IPS-15b (cell line): ENCODE measurements around the gene LRRC75A.

Experiments used
- H3K27me3 ChIP-seq: one replicate; pipeline ENCODE4 v1.6.1; 2013; ENCODE audit warnings: low read length; ENCODE audit not compliant: control insufficient read depth, insufficient read depth
- H3K36me3 ChIP-seq: one replicate; pipeline ENCODE4 v1.6.1; 2013; ENCODE audit warnings: low read length; ENCODE audit not compliant: control insufficient read depth, insufficient read depth
- H3K4me1 ChIP-seq: one replicate; pipeline ENCODE4 v1.6.1; 2013; ENCODE audit warnings: mild to moderate bottlenecking, low read length; ENCODE audit not compliant: control insufficient read depth, insufficient read depth
- H3K4me3 ChIP-seq: one replicate; pipeline ENCODE4 v1.5.1; 2013; ENCODE audit warnings: low read depth, low read length
- H3K9ac ChIP-seq: one replicate; pipeline ENCODE4 v1.6.1; 2013; ENCODE audit warnings: low read depth, mild to moderate bottlenecking, low read length
- H3K9me3 ChIP-seq: one replicate; pipeline ENCODE4 v1.6.1; 2013; ENCODE audit warnings: mild to moderate bottlenecking, low read length; ENCODE audit not compliant: control insufficient read depth, insufficient read depth

The LRRC75A gene

GRCh38 chr17:16512011-16512410, 20.0 kb upstream of the LRRC75A start:
- no peak overlapping the region for H3K9ac ChIP-seq
- H3K4me3 ChIP-seq, result no peak overlapping the region
- no peaks in the 10 kb centered on the region for H3K27me3 ChIP-seq
- H3K9me3 ChIP-seq, result no peaks in the 10 kb centered on the region
- H3K36me3 ChIP-seq, result no peaks in the 10 kb centered on the region
- peaks cover 3% of the 10 kb centered on the region for H3K4me1 ChIP-seq

- Histone ChIP-seq H3K36me3 (no peaks in the 10 kb centered on the region), H3K9ac (no peak overlapping the region), H3K4me1 (no peaks in the 10 kb centered on the region), H3K4me3 (no peak overlapping the region), H3K27me3 (no peaks in the 10 kb centered on the region), H3K9me3 (no peaks in the 10 kb centered on the region)
These were observed 19.6 kb upstream of the LRRC75A start for GRCh38 chr17:16511593-16511992.

GRCh38 chr17:16507918-16508533, 16.0 kb upstream of the LRRC75A start:
- Histone ChIP-seq H3K36me3 (no peaks in the 10 kb centered on the region), H3K27me3 (no peaks in the 10 kb centered on the region), H3K9ac (no peak overlapping the region), H3K4me3 (no peak overlapping the region), H3K4me1 (no peaks in the 10 kb centered on the region), H3K9me3 (no peaks in the 10 kb centered on the region)

DNA sequence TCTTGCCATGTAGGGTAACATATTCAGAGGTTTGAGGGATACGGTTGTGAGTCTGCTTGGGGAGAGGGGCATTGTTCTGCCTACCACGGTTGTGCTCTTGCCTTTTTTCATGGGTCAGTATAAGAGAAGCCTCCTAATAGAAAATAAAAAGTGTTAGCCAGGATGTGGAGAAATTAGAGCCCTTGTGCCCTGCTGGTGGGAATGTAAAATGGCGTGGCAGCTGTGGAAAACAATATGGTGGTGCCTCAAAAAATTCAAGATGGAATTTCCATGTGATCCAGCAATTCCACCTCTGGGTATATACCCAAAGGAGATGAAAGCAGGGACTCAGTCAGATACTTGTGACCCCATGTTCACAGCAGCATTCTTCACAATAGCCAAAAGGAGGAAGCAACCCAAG, 14.2 kb upstream of the LRRC75A start:
- no peaks in the 10 kb centered on the region for H3K27me3 ChIP-seq
- H3K4me1 ChIP-seq, result no peaks in the 10 kb centered on the region
- H3K9ac ChIP-seq, result no peak overlapping the region
- H3K4me3 ChIP-seq, result no peak overlapping the region
- H3K36me3 ChIP-seq, result no peaks in the 10 kb centered on the region
- no peaks in the 10 kb centered on the region for H3K9me3 ChIP-seq

- Histone ChIP-seq H3K9ac (no peak overlapping the region), H3K9me3 (no peaks in the 10 kb centered on the region), H3K4me3 (no peak overlapping the region), H3K4me1 (no peaks in the 10 kb centered on the region), H3K36me3 (no peaks in the 10 kb centered on the region), H3K27me3 (no peaks in the 10 kb centered on the region)
These were observed 13.0 kb upstream of the LRRC75A start for GRCh38 chr17:16504984-16505383.

DNA sequence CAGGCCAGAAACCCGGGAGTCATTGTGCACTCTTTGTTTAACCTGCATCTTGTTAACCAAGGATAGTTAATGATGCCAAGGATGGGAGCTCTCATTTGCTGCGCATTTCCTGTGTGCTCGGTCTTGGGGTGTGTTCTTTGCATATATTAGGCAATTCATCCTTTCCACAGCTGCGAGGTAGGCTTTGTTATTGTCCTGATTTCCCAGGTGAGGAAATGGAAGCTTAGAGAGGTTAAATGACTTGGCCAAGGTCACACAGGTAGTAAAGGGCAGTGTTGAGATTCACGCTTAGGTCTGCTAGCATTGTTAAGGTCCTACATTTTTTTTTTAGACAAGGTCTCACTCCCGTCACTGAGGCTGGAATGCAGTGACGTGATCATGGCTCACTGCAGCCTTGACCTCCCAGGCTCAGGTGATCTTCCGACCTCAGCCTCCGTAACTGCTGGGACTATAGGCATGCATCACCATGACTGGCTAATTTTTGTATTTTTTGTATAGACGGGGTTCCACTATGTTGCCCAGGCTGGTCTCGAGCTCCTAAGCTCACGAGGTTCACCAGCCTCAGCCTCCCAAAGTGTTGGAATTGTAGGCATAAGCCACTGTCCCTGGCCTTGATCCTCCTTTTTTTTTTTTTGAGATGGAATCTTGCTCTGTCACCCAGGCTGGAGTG, 5.0 kb upstream of the LRRC75A start:
- H3K4me1 ChIP-seq, result peaks cover 6% of the 10 kb centered on the region
- no peaks in the 10 kb centered on the region for H3K9me3 ChIP-seq
- no peak overlapping the region for H3K4me3 ChIP-seq
- H3K9ac ChIP-seq, result no peak overlapping the region
- peaks cover 7% of the 10 kb centered on the region for H3K27me3 ChIP-seq
- H3K36me3 ChIP-seq, result no peaks in the 10 kb centered on the region

GRCh38 chr17:16495980-16496819, 4.2 kb upstream of the LRRC75A start:
- H3K36me3 ChIP-seq, result no peaks in the 10 kb centered on the region
- H3K9ac ChIP-seq, result no peak overlapping the region
- no peak overlapping the region for H3K4me3 ChIP-seq
- peaks cover 6% of the 10 kb centered on the region for H3K4me1 ChIP-seq
- H3K27me3 ChIP-seq, result peaks cover 8% of the 10 kb centered on the region
- H3K9me3 ChIP-seq, result no peaks in the 10 kb centered on the region

- peaks cover 11% of the 10 kb centered on the region for H3K4me1 ChIP-seq
- H3K9me3 ChIP-seq, result no peaks in the 10 kb centered on the region
- no peak overlapping the region for H3K4me3 ChIP-seq
- H3K9ac ChIP-seq, result no peak overlapping the region
- peaks cover 14% of the 10 kb centered on the region for H3K27me3 ChIP-seq
- no peaks in the 10 kb centered on the region for H3K36me3 ChIP-seq
These were observed 3.6 kb upstream of the LRRC75A start for GRCh38 chr17:16495561-16495960.

- no peak overlapping the region for H3K9ac ChIP-seq
- H3K27me3 ChIP-seq, result peaks cover 20% of the 10 kb centered on the region
These were observed 2.1 kb upstream of the LRRC75A start for GRCh38 chr17:16494059-16494458.

GRCh38 chr17:16493531-16494046, 1.6 kb upstream of the LRRC75A start:
- Histone ChIP-seq H3K36me3 (no peaks in the 10 kb centered on the region), H3K9ac (no peak overlapping the region), H3K9me3 (no peaks in the 10 kb centered on the region), H3K27me3 (peaks cover 20% of the 10 kb centered on the region), H3K4me1 (peaks cover 13% of the 10 kb centered on the region), H3K4me3 (no peak overlapping the region)

More at GRCh38 chr17:16494059-16494458, 2.1 kb upstream of the LRRC75A start:
- Histone ChIP-seq H3K4me3 (no peak overlapping the region), H3K9me3 (no peaks in the 10 kb centered on the region), H3K4me1 (peaks cover 13% of the 10 kb centered on the region), H3K36me3 (no peaks in the 10 kb centered on the region)

DNA sequence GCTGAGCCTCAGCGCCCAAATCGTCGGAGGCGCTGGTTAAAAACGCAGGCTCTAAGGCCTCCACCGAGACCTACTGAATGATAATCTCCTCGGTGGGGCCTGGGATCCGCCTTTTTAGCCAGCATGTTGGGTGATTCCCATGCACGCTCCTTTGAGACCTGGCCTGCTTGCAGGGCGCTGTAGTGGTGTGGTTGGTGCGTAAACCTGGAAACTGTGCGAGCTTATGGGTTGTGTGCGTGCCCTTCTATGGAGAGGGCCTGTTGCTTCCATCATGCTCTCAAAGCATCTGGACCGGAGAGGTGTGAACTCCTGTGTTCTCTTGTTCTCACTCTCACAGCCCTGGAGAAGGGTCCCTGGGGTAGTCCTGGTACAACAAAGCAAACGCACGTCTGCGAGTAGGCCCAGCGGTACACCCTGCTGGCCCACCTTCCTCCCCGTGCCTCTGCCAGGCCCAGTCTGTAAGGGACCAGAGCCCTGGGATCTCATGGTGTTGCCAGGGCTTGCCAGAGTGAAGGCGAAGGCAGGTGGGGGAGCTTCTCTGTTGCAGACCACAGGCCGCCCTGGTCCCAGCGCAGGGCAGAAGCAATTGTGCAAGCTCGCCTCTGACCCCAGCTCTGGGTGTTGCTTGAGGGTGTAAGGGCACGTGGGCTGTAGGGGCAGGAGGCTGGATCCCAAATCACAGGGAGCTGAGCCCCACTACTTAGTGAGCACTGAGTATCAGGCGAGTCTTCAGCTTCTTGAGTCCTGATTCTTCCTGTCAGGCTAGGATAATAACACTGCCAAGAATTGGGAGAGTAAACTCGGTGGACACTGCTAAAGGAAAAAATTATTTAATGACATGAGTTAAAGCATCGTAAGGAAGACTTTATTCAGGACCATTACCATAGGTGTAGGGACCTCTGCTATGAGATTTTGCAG, 879 bp upstream of the LRRC75A start:
- no peaks in the 10 kb centered on the region for H3K36me3 ChIP-seq
- H3K27me3 ChIP-seq, result peaks cover 20% of the 10 kb centered on the region
- peak overlapping the region; percentile 37 for H3K4me3 ChIP-seq
- H3K4me1 ChIP-seq, result peaks cover 13% of the 10 kb centered on the region
- H3K9me3 ChIP-seq, result no peaks in the 10 kb centered on the region
- peak overlapping the region; percentile 57 for H3K9ac ChIP-seq
